Liver (tissue), 3 donors: Measurements from ENCODE around the gene DROSHA.

Source experiments
- CTCF ChIP-seq: fragments of 150-350 bp; IDR thresholded peaks from 2 replicates; pipeline ENCODE4 v1.5.1; 2017; ENCODE audit warnings: improper control_type of control experiment, low read depth, low read length; ENCODE audit not compliant: missing input control
- JUND ChIP-seq, 2 donors: IDR thresholded peaks; 2 replicates each; pipeline ENCODE4 v1.6.1; 2016; ENCODE audit warnings: antibody characterized with exemption in 2 of 2
- MAX ChIP-seq: IDR thresholded peaks from 2 replicates; pipeline ENCODE4 v1.6.1; 2016; ENCODE audit warnings: antibody characterized with exemption
- RAD21 ChIP-seq, 2 donors: IDR thresholded peaks; 2 replicates each; pipeline ENCODE4 v1.6.1; 2016; ENCODE audit warnings: antibody characterized with exemption in 2 of 2, mild to moderate bottlenecking in 2 of 2
- SP1 ChIP-seq: IDR thresholded peaks from 2 replicates; pipeline ENCODE4 v1.6.1; 2018; ENCODE audit warnings: antibody characterized with exemption, mild to moderate bottlenecking
- TAF1 ChIP-seq: conservative IDR thresholded peaks from 2 replicates; pipeline ENCODE4 v1.6.1; 2016; ENCODE audit warnings: antibody characterized with exemption, mild to moderate bottlenecking
- TF ChIP-seq, protein P1 (sequence below): IDR thresholded peaks from 2 replicates; pipeline ENCODE4 v1.6.1; 2016; ENCODE audit warnings: antibody characterized with exemption, mild to moderate bottlenecking
- donor health status: healthy.
- donor health status: healthy.

- TF ChIP-seq, protein P1, sequence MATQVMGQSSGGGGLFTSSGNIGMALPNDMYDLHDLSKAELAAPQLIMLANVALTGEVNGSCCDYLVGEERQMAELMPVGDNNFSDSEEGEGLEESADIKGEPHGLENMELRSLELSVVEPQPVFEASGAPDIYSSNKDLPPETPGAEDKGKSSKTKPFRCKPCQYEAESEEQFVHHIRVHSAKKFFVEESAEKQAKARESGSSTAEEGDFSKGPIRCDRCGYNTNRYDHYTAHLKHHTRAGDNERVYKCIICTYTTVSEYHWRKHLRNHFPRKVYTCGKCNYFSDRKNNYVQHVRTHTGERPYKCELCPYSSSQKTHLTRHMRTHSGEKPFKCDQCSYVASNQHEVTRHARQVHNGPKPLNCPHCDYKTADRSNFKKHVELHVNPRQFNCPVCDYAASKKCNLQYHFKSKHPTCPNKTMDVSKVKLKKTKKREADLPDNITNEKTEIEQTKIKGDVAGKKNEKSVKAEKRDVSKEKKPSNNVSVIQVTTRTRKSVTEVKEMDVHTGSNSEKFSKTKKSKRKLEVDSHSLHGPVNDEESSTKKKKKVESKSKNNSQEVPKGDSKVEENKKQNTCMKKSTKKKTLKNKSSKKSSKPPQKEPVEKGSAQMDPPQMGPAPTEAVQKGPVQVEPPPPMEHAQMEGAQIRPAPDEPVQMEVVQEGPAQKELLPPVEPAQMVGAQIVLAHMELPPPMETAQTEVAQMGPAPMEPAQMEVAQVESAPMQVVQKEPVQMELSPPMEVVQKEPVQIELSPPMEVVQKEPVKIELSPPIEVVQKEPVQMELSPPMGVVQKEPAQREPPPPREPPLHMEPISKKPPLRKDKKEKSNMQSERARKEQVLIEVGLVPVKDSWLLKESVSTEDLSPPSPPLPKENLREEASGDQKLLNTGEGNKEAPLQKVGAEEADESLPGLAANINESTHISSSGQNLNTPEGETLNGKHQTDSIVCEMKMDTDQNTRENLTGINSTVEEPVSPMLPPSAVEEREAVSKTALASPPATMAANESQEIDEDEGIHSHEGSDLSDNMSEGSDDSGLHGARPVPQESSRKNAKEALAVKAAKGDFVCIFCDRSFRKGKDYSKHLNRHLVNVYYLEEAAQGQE = no peak
- TF ChIP-seq JUND (IDR thresholded peaks at IDR 0.05) (no peak), CTCF (no peak), RAD21 (IDR thresholded peaks at IDR 0.05) (no peak), TAF1 (no peak), MAX (no peak), SP1 (no peak)
Observed at GRCh38 chr5:31496301-31496700, 35.6 kb downstream of the DROSHA start.
